ENCODE results near the gene SLC30A4. TPM values are rescaled to one million over a fixed set of nuclear protein-coding genes. Genes with fewer than 3 reads are reported as not detected.

SLC30A4 gene
- total RNA-seq, 1 experiment from 2014 or later: 5.0 TPM

DNA sequence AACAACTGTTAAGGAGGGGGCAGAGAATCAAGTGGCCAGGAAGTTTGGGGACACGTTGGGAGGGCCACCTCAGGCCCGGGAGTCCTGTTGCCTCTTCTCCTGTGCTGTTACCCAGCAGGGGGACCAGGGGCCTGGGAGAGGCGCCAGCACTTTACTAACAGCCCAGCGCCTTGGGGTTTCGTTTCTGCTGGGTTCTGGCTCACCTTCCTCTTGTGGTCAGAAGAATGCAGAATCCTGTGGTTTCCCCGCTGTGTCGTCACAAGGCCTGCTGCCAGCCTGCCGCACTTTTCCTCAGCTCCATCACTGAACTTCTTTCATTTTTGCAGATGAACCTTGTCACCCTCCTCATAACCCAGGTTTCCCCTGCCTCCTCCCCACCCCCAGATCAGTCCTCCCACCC lies 67.7 kb downstream of the SLC30A4 start:
- peak; percentile 96 for DNase-seq (ENCODE audit: low read depth)

DNA sequence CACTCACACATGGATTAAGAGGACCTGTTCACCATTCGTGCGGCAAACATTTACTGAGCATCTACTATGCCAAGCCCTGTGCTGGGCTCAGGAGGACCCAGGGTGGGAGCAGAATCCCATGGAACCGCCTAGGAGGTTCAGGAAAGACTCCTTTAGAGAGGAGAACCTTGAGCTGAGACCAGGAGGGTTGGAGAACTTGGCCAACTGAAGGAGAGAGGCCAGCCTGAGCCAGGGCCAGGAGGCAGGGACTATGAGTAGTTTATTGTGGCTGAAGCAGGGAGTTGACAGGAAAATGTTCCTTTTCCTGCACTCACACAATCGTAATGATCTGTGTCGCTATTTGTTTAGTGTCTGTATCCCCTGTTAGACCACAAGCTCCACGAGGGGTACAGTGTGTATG lies 71.3 kb downstream of the SLC30A4 start:
- DNase-seq (ENCODE audit: low read depth): no peak

DNA sequence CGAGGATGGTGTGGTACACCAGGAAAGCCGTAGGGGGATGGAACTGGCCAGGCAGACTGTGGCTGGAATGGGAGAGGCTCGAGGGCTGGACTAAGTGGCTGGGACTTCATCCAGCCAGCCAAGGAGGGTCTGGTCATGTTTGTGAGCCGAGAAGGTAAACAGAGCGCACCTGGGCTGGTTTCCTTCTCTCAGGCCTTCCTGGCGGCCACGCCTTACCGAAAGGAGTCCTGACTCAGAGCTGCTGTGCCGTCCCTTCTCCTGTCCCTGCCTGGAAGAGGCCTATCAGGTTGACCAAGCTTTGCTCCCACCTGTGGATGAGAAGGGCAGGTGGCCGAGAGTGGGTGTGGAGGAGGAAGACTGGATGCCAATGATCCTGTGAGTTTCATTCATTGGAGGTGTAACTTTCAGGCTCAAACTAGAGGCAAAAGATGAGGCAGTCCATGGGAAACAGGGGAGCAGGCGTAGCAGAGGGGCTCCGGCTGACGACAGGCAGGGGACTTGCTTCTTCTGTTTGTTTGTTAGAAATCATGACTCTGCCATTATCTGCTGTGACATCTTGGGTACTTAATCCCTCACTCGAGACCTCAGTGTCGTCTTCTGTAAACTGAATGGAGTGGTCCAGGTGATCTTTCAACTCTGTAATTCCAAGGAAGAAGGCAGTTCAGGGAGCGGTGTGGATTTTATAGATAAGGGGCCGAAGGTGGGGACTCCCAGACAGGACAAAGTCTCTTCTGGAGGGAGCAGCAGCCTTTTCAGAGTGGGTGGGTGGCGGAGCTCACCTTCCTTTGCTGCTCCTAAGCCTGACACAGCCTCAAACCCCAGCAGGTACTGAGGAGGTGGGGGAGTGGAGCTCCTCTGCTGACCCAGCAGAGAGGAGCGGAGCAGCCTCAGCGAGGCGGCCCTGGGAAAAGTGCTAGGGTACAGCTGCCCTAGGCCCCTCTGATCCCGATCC lies 72.4 kb downstream of the SLC30A4 start:
- DNase-seq (ENCODE audit: low read depth): no peak

DNA sequence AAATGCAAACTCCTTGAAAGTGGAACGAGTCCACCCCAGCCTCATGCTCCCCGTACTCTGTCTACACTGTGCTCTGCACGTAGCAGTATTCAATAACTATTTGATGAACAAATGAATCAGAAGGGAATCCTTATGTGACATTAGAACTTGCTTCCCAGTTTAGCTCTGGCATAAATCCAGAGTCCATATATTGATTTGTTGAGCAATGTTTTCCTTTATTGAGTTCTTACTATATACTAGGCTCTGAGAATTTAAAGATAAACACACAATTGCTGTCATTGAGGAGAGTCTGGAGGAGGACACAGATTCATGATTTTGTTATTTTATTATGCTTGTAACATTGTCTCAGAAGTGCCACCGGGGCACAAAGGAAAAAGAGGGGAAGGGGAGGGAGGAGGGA lies 73.2 kb downstream of the SLC30A4 start:
- DNase-seq (ENCODE audit: low read depth): no peak

DNA sequence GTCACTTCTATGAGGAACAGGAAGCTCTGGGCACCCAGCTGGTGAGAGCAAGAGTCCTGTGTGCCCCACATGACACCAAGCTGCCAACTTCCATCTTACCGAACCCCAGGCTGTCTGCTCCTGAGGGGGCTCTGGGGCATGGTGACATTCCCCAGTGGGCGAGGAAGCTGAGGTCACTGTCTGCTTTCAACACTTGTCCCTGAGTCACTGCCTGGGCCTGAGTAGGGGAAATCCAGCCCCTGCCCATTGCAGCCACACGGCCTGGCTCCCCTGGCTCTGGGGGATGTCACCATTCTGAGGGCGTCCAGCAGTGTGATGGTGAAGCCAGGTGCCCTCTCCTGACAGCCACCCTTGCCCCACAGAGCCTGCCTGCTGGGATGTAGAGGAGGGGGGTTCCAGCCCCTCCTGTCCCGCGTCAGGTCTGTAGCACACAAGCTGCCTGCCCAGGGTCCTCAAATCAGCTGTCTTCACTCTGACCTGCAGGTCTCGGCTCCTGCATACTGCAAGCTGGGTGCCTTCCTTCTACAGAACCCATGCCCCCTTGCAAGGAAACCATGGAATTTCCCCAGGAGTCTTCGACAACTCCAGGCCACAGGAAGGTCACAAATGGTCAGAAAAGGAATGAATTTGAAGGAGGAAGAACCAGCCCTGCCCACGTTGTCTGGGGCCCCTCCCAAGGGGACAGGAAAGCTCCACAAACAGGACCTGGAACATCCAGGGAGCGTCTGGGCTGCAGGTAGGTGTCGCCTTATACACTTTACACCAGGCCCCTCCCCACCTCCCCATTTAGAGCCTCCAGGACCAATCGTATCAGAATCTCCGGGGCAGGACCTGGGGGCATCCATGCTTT lies 74.3 kb downstream of the SLC30A4 start:
- peak; percentile 29 for DNase-seq (ENCODE audit: low read depth)

GRCh38 chr15:45443645-45444044 lies 78.9 kb downstream of the SLC30A4 start:
- DNase-seq (ENCODE audit: low read depth): no peak

DNA sequence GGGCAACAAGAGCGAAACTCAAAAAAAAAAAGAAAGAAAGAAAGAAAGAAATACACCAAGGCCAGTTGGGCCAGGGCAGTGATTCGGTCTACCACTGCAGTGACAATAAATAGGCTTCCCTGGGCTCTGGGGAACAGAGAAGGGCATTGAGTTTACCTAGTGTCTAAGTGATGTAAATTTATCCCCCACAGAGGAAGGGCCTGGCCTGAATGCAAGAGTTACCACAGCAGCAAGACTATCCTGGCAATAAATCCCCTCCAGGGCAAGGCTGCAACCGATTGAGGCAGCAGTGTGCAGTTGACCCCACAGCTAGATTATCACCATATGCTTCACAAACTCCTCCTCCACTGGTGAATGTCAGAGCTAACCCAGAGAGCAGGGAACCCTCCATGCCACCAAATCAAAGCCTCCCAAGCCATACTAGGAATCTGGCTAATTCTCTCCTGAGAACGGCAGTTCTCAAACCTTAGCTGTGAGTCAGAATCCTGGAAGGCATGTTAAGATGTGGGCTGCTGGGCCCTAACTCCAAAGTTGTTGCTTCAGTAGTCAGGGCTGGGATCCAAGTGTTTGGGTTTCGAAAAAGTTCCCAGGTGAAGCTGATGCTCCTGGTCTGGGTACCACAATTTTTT lies 79.9 kb downstream of the SLC30A4 start:
- DNase-seq (ENCODE audit: low read depth): peak; percentile 68

GRCh38 chr15:45441686-45442085 lies 80.9 kb downstream of the SLC30A4 start:
- DNase-seq (ENCODE audit: low read depth): no peak

GRCh38 chr15:45441036-45441435 lies 81.5 kb downstream of the SLC30A4 start:
- no peak for DNase-seq (ENCODE audit: low read depth)

DNA sequence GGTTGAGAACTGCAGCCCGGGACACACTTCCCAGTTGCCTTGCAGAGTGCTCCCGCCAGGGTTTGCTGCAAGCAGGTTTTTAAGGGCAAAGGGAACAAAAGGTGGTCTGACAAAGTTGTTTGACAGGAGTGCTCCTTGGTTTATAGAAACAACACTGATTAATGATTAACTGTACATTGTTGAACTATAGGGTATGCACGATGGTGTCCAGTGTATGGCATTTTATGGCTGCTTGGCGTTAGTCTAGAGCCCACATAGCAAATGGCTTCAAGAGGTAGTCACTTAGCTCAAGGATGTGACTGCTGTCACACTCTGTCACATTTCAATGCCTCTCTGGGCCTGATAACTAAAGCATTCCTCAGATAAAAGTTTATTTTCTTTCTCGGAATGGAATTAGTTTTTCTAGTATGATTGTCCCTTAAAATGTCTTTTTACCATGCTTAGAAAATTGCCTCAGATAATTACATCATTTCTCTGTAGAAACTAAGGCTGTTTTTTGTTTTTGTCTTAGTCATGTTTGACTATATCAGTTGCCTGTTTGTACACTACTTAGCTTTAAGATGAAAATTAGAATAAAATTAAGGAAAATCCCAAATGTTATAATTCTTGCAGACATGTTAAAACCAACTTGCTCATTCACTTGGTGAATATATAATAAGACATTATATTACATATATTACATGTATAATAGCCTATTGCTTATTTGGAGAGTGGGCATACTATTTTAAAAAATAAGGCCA lies 82.9 kb downstream of the SLC30A4 start:
- no peak for DNase-seq (ENCODE audit: low read depth)

- no peak for DNase-seq (ENCODE audit: low read depth)
Measured at GRCh38 chr15:45435124-45435903, 87.2 kb downstream of the SLC30A4 start.

- DNase-seq (ENCODE audit: low read depth): no peak
Measured at GRCh38 chr15:45434078-45434567, 88.4 kb downstream of the SLC30A4 start.

DNA sequence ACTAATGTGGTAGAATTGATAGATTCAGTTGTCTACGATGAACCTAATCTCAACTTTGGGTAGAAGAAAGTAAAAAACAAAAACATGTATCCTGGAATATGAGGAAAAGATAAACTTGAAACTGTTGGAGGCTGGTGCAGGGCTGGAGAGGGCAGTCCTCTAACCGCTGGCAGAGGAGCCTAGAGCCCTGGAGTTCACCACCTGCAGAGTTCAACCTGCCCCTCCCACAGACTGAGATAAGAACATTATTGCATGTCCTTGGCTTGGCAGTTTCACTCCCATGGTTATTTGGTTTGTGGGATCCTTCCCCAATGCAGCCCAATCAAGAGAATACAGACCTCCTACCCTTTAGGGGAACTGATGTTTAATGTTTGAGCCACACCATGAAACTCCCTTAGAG lies 91.0 kb downstream of the SLC30A4 start:
- DNase-seq (ENCODE audit: low read depth): no peak

DNA sequence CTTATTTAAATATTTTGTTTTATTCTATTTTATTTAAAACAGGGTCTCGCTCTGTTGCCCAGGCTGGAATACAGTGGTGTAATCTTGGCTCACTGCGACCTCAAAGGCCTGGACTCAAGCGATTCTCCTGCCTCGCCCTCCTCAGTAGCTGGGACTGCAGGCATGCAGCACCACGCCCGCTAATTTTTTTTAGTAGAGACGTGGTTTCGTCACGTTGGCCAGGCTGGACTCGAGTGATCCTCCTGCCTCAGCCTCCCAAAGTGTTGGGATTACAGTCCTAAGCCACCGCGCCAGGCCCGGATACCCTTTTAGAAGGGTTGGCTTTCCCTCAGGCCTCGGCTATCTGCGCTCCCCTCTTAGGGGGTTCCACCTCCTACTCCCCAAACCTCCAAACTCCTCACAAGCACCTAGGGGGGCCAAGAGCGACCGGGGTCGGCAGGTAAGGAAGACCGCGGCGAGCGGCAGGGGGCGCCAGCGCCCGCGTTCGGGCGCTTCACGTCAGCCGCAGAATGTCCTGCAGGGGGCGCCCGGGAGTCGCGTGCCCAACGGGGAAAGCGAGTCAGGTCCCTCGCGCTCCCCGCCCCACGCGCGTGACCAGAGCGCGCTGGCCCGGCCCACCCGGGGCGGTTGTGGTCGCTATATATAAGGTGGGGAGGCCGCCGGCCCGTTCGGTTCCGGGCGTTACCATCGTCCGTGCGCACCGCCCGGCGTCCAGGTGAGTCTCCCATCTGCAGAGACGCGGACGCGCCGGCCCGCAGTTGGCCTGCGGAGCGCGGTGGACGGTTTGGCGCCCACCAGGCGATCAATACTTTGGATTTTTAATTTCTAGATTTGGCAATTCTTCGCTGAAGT lies 92.4 kb downstream of the SLC30A4 start:
- DNase-seq (ENCODE audit: low read depth): peak; percentile 38

Other genes starting within 250 kb of the SLC30A4 start
- gene GATM, start 144.2 kb downstream of the SLC30A4 start, total RNA-seq (2014; rRNA removed; shearing (Covaris generic)): 1.1 and 1.5 TPM in 2 replicates
- gene BLOC1S6, start 64.6 kb upstream of the SLC30A4 start, total RNA-seq (2014; rRNA removed; shearing (Covaris generic)): 30.7 and 48.3 TPM in 2 replicates
- 30.8 and 47.0 TPM in 2 replicates for gene SQOR, start 112.3 kb upstream of the SLC30A4 start, total RNA-seq (2014; rRNA removed; shearing (Covaris generic))

Measured in M059J (cell line).